Transverse colon (tissue), 4 donors: ENCODE measurements around the gene DBNL. TPM values are rescaled to one million over a fixed set of nuclear protein-coding genes. Genes with fewer than 3 reads are reported as not detected.

Source experiments
- DNase-seq: peaks from one replicate; pipeline ENCODE4 v3.0.0-alpha.2; 2019
- H3K27ac ChIP-seq, 4 donors: fragments of 200-600 bp; sonication (generic); 2 replicates each; pipeline ENCODE4 v1.5.1; 2016 to 2018; ENCODE audit warnings: inconsistent platforms in 4 of 4
- H3K27me3 ChIP-seq: fragments of 200-600 bp; sonication (generic); 2 replicates; pipeline ENCODE4 v1.5.1; 2017; ENCODE audit warnings: inconsistent platforms
- H3K36me3 ChIP-seq, 4 donors: fragments of 200-600 bp; sonication (generic); 2 replicates each; pipeline ENCODE4 v1.5.1; 2017 to 2019; ENCODE audit warnings: inconsistent platforms in 4 of 4
- H3K4me1 ChIP-seq, 4 donors: fragments of 200-600 bp; sonication (generic); 2 replicates each; pipeline ENCODE4 v1.5.1; 2017 to 2020; ENCODE audit warnings: inconsistent platforms in 4 of 4
- H3K4me3 ChIP-seq, 4 donors: fragments of 200-600 bp; sonication (generic); 1 replicate in 1 of 4; 2 replicates in 3 of 4; pipeline versions ENCODE4 v1.5.1 to v1.6.1; 2017 to 2019; ENCODE audit warnings: inconsistent platforms in 4 of 4
- H3K9me3 ChIP-seq, 2 donors: fragments of 200-600 bp; sonication (generic); 2 replicates each; pipeline ENCODE4 v1.5.1; 2017 to 2019; ENCODE audit warnings: inconsistent platforms in 2 of 2
- CTCF ChIP-seq, 5 experiments: fragments of 200-600 bp in 3 of 5; fragments of 450-650 bp in 2 of 5; sonication (generic) in 3 of 5; IDR thresholded peaks; 1 replicate in 2 of 5; 2 replicates in 3 of 5; pipeline ENCODE4 v1.5.1; 2016 to 2017; ENCODE audit warnings: antibody characterized with exemption in 5 of 5, inconsistent platforms in 3 of 5, mild to moderate bottlenecking in 2 of 5, moderate library complexity in 1 of 5
- EP300 ChIP-seq: sonication (generic); formaldehyde crosslinking; IDR thresholded peaks from one replicate; pipeline ENCODE4 v1.6.1; 2017; ENCODE audit warnings: antibody characterized with exemption, low read depth
- POLR2A ChIP-seq: fragments of 450-650 bp; IDR thresholded peaks from one replicate; pipeline ENCODE4 v1.6.1; 2016; ENCODE audit warnings: antibody characterized with exemption, mild to moderate bottlenecking, moderate library complexity
- POLR2AphosphoS5 ChIP-seq, 3 donors: sonication (generic); formaldehyde crosslinking; IDR thresholded peaks; one replicate each; pipeline ENCODE4 v1.6.1; 2016; ENCODE audit warnings: antibody characterized with exemption in 3 of 3
- WGBS, 2 donors: methylation state at CpG; one replicate each; pipeline ENCODE4 v1.1.5; 2018; ENCODE audit warnings: low coverage in 1 of 2; 5-methylcytosine and 5-hydroxymethylcytosine counted together
- in situ Hi-C, 4 donors: fragments of 200-750 bp; cut with MboI; loops; one replicate each; pipeline versions ENCODE4 v1.15.0 to v1.15.1; 2017; ENCODE audit warnings: low sequenced_read_pairs in 3 of 4, low pct_ligation_motif_present in 1 of 4, low pct_unique_long_range_greater_than_20kb in 1 of 4
- intact Hi-C: fragments of 100-400 bp; cut with DNase I; formaldehyde crosslinking; loops from one replicate; pipeline ENCODE4 v1.15.1; 2023; ENCODE audit warnings: low total_unique reads
- total RNA-seq, 4 donors: library from RNA; depleted of rRNA; stranded (reverse); fragments of >200 nt; gene quantifications; one replicate each; pipeline ENCODE4 v1.1.0, GENCODE V29; 2016

Gene DBNL
- total RNA-seq, 4 donors from 2014 or later, result 97.5 to 184 (median 137) TPM

GRCh38 chr7:44102846-44103565 lies 58.5 kb downstream of the DBNL start:
- H3K4me1 ChIP-seq, result peaks cover 0 to 12% (median 2%) of the 10 kb centered on the region in 4 donors
- WGBS, 2 donors, result 62 to 77% methylated on average over 2 to 6 of the region's 8 CpGs
- in situ Hi-C loops (no loop called here), intact Hi-C loops (no loop called here)
- DNase-seq, result no peak
- H3K27ac ChIP-seq, result peak overlapping the region; percentile 27 to 92 (median 86)
- H3K4me3 ChIP-seq, result no peak overlapping the region
- H3K27me3 ChIP-seq, result peaks cover 26% of the 10 kb centered on the region
- no peaks in the 10 kb centered on the region for H3K9me3 ChIP-seq
- no peaks in the 10 kb centered on the region for H3K36me3 ChIP-seq
- no peak for TF ChIP-seq EP300
- no peak for TF ChIP-seq POLR2AphosphoS5 (IDR thresholded peaks at IDR 0.05)
- TF ChIP-seq CTCF (IDR thresholded peaks at IDR 0.05), result no peak
- TF ChIP-seq POLR2A, result no peak

GRCh38 chr7:44103566-44103922 lies 59.0 kb downstream of the DBNL start:
- Histone ChIP-seq H3K4me3 (no peak overlapping the region), H3K27me3 (peaks cover 26% of the 10 kb centered on the region), H3K27ac (peak overlapping the region; percentile 39 to 92 (median 86)), H3K36me3 (no peaks in the 10 kb centered on the region), H3K9me3 (no peaks in the 10 kb centered on the region), H3K4me1 (peaks cover 0 to 12% (median 2%) of the 10 kb centered on the region in 4 donors)
- no peak for TF ChIP-seq EP300
- TF ChIP-seq POLR2A, result no peak
- no peak for TF ChIP-seq CTCF (IDR thresholded peaks at IDR 0.05)
- no peak for TF ChIP-seq POLR2AphosphoS5 (IDR thresholded peaks at IDR 0.05)
- no peak for DNase-seq
- WGBS, 2 donors, result 57% methylated on average over 8 of the region's 8 CpGs; no CpG with 5 or more reads in 1 of the 2 donors
- intact Hi-C loops, result no loop called here
- in situ Hi-C loops, result no loop called here

- peaks cover 26% of the 10 kb centered on the region for H3K27me3 ChIP-seq
- peaks cover 0 to 12% (median 2%) of the 10 kb centered on the region in 4 donors for H3K4me1 ChIP-seq
- no peaks in the 10 kb centered on the region for H3K9me3 ChIP-seq
- H3K27ac ChIP-seq, result peak within 1 kb of the TSS; percentile 77 to 92 (median 86)
- no peaks in the 10 kb centered on the region for H3K36me3 ChIP-seq
- intact Hi-C loops, result no loop called here
- peak within 1 kb of the TSS; percentile 32 to 59 (median 51) for H3K4me3 ChIP-seq
- 10% methylated on average over 33 of the region's 87 CpGs; no CpG with 5 or more reads in 1 of the 2 donors for WGBS, 2 donors
- in situ Hi-C loops, result no loop called here
- peak; percentile 35 for DNase-seq
- peak in 1 of 3 donors; percentile 37 for TF ChIP-seq POLR2AphosphoS5 (IDR thresholded peaks at IDR 0.05)
- TF ChIP-seq EP300, result no peak
Measured at GRCh38 chr7:44103923-44104859, 59.7 kb downstream of the DBNL start, which contains the start of gene AEBP1. Gene AEBP1 (plus strand): TSS chr7:44104345. CDS start chr7:44104666, 321 bp downstream.

GRCh38 chr7:44104860-44105771 lies 60.6 kb downstream of the DBNL start:
- Histone ChIP-seq H3K27me3 (peaks cover 26% of the 10 kb centered on the region), H3K4me1 (peaks cover 0 to 12% (median 2%) of the 10 kb centered on the region in 4 donors), H3K4me3 (peak overlapping the region; percentile 32 to 59 (median 51)), H3K36me3 (no peaks in the 10 kb centered on the region), H3K27ac (peak overlapping the region; percentile 77 to 92 (median 86)), H3K9me3 (no peaks in the 10 kb centered on the region)
- no peak for DNase-seq
- 53 to 55% methylated on average over 2 to 19 of the region's 28 CpGs for WGBS, 2 donors
- intact Hi-C loops, result no loop called here
- peak in 2 of 3 donors; percentile 17 to 57 for TF ChIP-seq POLR2AphosphoS5 (IDR thresholded peaks at IDR 0.05)
- no peak for TF ChIP-seq CTCF (IDR thresholded peaks at IDR 0.05)
- in situ Hi-C loops, result no loop called here
